HG03025 (cell line): ENCODE results near the gene ZBED4.

Experiments
- ATAC-seq: cut with Tn5 transposase; IDR thresholded peaks from one replicate; pipeline ENCODE4 v1.9.1; 2021; ENCODE audit warnings: mild to moderate bottlenecking, moderate library complexity; ENCODE audit not compliant: unreplicated experiment, low FRiP score

The ZBED4 gene

GRCh38 chr22:49934160-49934890 is 80.7 kb downstream of the ZBED4 start:
- ATAC-seq, result no peak

GRCh38 chr22:49934891-49935557 is 81.4 kb downstream of the ZBED4 start:
- ATAC-seq, result no peak

- no peak for ATAC-seq
Observed at GRCh38 chr22:49935561-49935960, 81.9 kb downstream of the ZBED4 start.

- peak; percentile 40 for ATAC-seq
Observed at GRCh38 chr22:49936018-49936972, 82.7 kb downstream of the ZBED4 start.

- ATAC-seq, result no peak
Observed at GRCh38 chr22:49936973-49937757, 83.5 kb downstream of the ZBED4 start.

GRCh38 chr22:49937758-49938564 is 84.3 kb downstream of the ZBED4 start:
- no peak for ATAC-seq

GRCh38 chr22:49938565-49939136 is 85.0 kb downstream of the ZBED4 start:
- no peak for ATAC-seq
